Myometrial cell (primary cell): ENCODE results near the gene HERC3. TPM values are rescaled to one million over a fixed set of nuclear protein-coding genes. Genes with fewer than 3 reads are reported as not detected.

ENCODE experiments used
- total RNA-seq: library from RNA; depleted of rRNA; stranded (reverse); fragments of >200 nt; gene quantifications from 2 replicates; pipeline ENCODE4 v1.2.3, GENCODE V29; 2015

The HERC3 gene
- total RNA-seq: 13.6 and 16.1 TPM in 2 replicates

DNA sequence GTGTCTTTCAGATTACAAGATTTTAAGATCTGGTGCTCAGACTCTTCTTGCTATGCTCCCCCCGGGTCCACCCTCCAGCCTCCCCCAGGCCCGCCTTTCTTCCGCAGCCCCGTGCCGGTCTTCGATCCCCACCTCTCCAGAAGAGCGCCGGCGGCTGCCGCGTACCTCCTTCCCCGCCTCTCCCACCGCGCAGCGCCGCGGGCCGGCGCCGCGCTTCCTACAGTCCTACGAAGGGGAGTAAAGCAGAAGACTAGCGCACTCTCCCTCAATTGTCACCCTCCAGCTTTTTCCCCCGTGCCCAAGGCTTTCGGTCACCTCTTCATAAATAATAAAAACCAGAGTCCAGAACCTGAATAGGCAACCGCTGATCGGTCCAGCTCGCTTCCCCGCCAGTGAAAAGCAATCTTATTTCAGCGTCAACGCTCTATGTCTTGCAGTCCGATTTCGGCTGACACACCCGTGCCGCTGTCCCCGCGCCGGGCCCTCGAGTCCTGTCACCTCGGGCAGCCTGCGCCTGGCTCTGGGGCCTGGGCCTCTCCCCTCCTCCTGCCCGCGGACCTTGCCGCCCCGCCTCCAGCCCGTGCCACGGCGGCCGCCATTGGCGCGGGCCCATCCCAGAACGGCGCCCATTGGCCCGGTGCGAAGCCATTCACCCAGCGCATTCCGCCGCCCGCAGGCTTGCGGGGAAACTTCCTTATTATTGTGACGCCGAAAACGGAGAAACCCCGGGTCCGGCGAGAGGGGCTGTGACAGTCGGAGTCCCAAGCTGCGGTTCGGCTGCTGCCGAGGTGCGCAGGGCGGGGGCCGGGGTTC is at the start of gene HERC3:
Gene HERC3 (plus strand): TSS at position 694 of the 813 bp plus-strand sequence. CDS start 13,344 bp downstream, outside the sequence.

DNA sequence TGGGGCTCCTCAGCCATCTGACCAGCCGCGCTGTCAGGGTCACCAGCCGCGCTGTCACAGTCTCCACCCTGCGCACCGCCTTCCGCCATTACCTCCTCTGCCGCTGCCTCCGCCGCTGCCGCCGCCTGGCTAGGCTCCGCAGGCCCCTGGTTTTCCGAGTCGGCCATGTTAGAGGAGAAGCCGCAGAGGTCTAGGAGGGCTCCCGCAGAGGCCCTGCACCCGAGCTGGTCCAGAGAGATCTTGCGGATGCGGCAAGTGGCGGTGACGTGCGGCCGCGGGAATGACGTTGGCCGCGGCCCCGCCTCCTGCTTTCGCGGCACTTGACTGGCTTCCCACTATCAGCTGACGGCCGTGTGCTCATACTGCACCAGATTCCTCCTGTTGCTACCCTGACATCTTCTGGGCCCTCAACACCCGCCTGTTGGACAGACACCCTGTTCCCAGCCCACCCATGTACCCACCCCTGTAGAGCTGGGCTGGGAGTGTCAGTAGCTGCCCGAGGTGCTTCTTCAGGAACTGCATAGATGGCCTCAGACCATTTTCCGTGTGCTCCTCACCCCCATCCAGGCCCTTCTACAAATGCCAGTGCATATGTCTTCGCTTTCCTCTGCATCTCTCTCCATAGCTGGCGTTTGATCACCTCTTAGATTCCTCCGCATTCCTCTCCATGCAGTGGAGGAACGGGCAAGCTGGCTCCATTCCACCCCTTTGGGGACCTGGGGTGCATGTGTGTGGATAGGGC is 105.5 kb downstream of the HERC3 start, which contains the start of gene NAP1L5:
Gene NAP1L5 (minus strand): TSS at position 242 of the 742 bp plus-strand sequence. CDS start 75 bp downstream, at position 167.

Other genes with a start within 250 kb of the HERC3 start
- 5.2 and 6.2 TPM in 2 replicates for gene HERC6, start 213.6 kb upstream of the HERC3 start, total RNA-seq
- gene HERC5, start 135.4 kb upstream of the HERC3 start, total RNA-seq: not detected in 2 replicates
- gene PYURF, start 68.7 kb upstream of the HERC3 start, total RNA-seq: 91.1 and 103 TPM in 2 replicates
- gene NAP1L5, start 105.3 kb downstream of the HERC3 start, total RNA-seq: 8.2 and 8.9 TPM in 2 replicates